ENCODE results near the gene ELOB. TPM values are rescaled to one million over a fixed set of nuclear protein-coding genes. Genes with fewer than 3 reads are reported as not detected.

The ELOB gene
- total RNA-seq, 1 experiment from 2014 or later, result 259 TPM

DNA sequence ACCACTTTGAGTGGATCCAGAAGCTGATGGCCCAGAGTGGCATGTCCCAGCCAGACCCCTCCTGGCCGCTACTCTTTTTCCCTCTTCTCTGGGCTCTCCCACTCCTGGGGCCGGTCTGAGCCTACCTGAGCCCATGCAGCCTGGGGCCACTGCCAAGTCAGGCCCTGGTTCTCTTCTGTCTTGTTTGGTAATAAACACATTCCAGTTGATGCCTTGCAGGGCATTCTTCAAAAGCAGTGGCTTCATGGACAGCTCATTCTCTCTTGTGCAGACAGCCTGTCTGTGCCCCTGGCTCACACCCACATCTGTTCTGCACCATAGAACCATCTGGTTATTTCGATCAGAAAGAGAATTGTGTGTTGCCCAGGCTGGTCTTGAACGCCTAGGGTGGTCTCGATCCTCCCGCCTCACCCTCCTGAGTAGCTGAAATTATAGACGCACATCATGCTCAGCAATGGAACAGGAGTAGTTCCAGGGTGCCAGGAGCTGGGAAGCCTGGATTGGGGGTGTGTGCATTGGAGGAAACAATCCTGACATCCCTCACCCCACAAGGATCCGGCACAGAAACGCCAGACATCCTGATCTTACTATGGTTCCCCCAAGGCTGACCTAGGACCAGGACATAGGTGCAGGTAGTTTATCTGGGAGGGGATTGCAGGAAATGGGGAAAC, 44.5 kb upstream of the ELOB start:
- no peaks in the 10 kb centered on the region for H3K9me2 ChIP-seq (ENCODE audit: insufficient read depth)
- CTCF ChIA-PET, result no interaction called here
- no peaks in the 10 kb centered on the region for H4K20me1 ChIP-seq (ENCODE audit: insufficient read depth)
- no peaks in the 10 kb centered on the region for H3K27me3 ChIP-seq (ENCODE audit: insufficient read depth, low read depth)
- no peak overlapping the region for H2AFZ ChIP-seq
- no peak overlapping the region for H3K4me3 ChIP-seq
- H3K27ac ChIP-seq, result no peak overlapping the region
- no peaks in the 10 kb centered on the region for H3K36me3 ChIP-seq (ENCODE audit: low read depth)
- TF ChIP-seq, protein P1, sequence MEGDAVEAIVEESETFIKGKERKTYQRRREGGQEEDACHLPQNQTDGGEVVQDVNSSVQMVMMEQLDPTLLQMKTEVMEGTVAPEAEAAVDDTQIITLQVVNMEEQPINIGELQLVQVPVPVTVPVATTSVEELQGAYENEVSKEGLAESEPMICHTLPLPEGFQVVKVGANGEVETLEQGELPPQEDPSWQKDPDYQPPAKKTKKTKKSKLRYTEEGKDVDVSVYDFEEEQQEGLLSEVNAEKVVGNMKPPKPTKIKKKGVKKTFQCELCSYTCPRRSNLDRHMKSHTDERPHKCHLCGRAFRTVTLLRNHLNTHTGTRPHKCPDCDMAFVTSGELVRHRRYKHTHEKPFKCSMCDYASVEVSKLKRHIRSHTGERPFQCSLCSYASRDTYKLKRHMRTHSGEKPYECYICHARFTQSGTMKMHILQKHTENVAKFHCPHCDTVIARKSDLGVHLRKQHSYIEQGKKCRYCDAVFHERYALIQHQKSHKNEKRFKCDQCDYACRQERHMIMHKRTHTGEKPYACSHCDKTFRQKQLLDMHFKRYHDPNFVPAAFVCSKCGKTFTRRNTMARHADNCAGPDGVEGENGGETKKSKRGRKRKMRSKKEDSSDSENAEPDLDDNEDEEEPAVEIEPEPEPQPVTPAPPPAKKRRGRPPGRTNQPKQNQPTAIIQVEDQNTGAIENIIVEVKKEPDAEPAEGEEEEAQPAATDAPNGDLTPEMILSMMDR (conservative IDR thresholded peaks at IDR 0.05), result no peak
- no peak for TF ChIP-seq EZH2 (IDR thresholded peaks at IDR 0.05; ENCODE audit: low read depth)
- no peak overlapping the region for H3K4me2 ChIP-seq
- H3K9me3 ChIP-seq (ENCODE audit: insufficient read depth, low read depth), result no peaks in the 10 kb centered on the region
- POLR2A ChIA-PET (ENCODE audit: unreplicated experiment), result no interaction called here
- H3F3A ChIP-seq (ENCODE audit: insufficient read depth, low read depth), result peaks cover 31% of the 10 kb centered on the region; the same call in 1 of the 2 replicates
- intact Hi-C loops (cut with micrococcal nuclease; ENCODE audit: unreplicated experiment), result no loop called here
- H3K4me1 ChIP-seq (replicated peaks; ENCODE audit: insufficient read depth), result peaks cover 14% of the 10 kb centered on the region
- peaks cover 14% of the 10 kb centered on the region for H3K79me2 ChIP-seq (ENCODE audit: low read depth)
- DNase-seq, result no peak
- no TSS peak for BruUV-seq (replicated peaks)

DNA sequence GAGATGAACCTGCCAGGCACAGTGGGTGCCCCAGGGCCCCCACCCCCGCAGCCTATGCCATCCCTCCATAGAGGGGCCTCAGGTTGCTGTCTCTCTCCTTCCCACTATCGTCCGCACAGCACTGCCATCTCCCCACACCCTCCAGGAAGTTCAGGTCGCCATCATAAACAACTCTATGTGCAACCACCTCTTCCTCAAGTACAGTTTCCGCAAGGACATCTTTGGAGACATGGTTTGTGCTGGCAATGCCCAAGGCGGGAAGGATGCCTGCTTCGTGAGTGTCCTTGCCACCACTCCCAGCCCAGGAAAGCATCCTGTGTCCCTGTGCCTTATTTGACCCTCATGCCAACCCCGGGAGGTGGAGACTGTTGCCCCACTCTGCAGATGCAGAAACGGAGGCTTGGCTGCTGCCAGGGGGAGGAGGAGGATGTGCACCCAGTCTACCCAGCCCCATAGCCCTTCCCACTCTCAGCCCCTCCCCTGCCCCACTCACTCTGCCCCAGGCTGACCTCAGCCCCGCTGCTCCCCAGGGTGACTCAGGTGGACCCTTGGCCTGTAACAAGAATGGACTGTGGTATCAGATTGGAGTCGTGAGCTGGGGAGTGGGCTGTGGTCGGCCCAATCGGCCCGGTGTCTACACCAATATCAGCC, 43.9 kb upstream of the ELOB start:
- CTCF ChIA-PET, result no interaction called here
- intact Hi-C loops (cut with micrococcal nuclease; ENCODE audit: unreplicated experiment), result no loop called here

DNA sequence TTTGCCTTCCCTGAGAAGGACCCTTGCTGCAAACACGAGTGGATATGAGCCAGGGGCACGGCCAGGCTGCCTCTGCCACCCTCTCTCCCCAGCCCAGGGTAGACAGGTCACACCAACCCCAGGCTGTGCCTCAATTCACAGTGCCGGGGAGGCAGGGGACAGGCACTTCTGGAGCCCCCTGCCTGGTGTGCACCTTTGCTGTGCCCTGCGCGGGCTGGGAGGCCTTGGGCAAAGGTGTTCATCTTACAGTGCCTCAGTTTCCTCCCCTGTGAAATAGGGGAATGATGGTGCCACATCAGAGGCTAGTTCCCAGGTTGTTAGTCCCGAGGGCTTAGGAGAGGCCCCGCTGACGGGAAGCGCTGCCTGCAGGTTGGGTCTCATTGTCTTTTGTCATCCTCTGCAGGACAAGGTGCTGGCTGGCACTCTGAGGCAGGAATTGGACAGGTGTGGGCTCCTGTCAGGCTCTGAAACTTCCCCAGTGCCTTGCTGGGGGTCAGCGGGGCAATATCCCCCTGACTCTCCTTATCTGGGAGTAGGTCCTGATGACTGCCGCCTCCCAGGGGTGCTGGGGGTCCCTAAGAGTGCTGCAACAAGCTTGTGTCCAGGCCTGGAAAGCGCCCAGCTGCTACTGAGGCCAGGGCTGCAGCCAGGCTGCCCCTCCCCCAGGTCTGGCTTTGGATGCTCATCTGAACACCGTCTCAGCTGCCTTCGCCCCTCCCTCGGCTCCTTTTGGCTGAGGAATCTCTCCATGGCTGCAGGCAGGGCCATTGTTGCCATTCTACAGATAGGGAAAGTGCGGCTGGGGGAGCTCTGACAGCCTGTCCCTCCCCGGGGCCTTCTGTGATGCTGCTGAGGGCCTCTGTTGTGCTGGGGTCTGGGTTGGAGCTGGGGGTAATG, 43.1 kb upstream of the ELOB start:
- no peaks in the 10 kb centered on the region for H3K27me3 ChIP-seq (ENCODE audit: insufficient read depth, low read depth)
- H3K36me3 ChIP-seq (ENCODE audit: low read depth), result no peaks in the 10 kb centered on the region
- H4K20me1 ChIP-seq (ENCODE audit: insufficient read depth), result no peaks in the 10 kb centered on the region
- no TSS peak for BruUV-seq (replicated peaks)
- intact Hi-C loops (cut with micrococcal nuclease; ENCODE audit: unreplicated experiment), result loop anchor here (5.0 kb wide), 2 partner anchors 37 to 43 kb away; partner anchors contain the start of genes ELOB and PRSS22
- ChIA-PET POLR2A (ENCODE audit: unreplicated experiment) (no interaction called here), CTCF (no interaction called here)
- no peak overlapping the region for H2AFZ ChIP-seq
- no peak overlapping the region for H3K4me2 ChIP-seq
- no peak overlapping the region for H3K27ac ChIP-seq
- no peak overlapping the region for H3K4me3 ChIP-seq
- H3K79me2 ChIP-seq (ENCODE audit: low read depth), result peaks cover 22% of the 10 kb centered on the region
- H3K4me1 ChIP-seq (replicated peaks; ENCODE audit: insufficient read depth), result peaks cover 23% of the 10 kb centered on the region
- H3F3A ChIP-seq (ENCODE audit: insufficient read depth, low read depth), result peaks cover 27% of the 10 kb centered on the region; the same call in 1 of the 2 replicates
- no peak for TF ChIP-seq EZH2 (IDR thresholded peaks at IDR 0.05; ENCODE audit: low read depth)
- TF ChIP-seq, protein P1 (conservative IDR thresholded peaks at IDR 0.05), result no peak
- no peaks in the 10 kb centered on the region for H3K9me3 ChIP-seq (ENCODE audit: insufficient read depth, low read depth)
- H3K9me2 ChIP-seq (ENCODE audit: insufficient read depth), result no peaks in the 10 kb centered on the region
- no peak for DNase-seq

More for the DNA sequence above, 43.9 kb upstream of the ELOB start:
- Histone ChIP-seq H2AFZ (no peak overlapping the region), H3K9me2 (ENCODE audit: insufficient read depth) (no peaks in the 10 kb centered on the region), H3K4me3 (no peak overlapping the region), H4K20me1 (ENCODE audit: insufficient read depth) (no peaks in the 10 kb centered on the region), H3K4me2 (no peak overlapping the region), H3K27me3 (ENCODE audit: insufficient read depth, low read depth) (no peaks in the 10 kb centered on the region), H3K79me2 (ENCODE audit: low read depth) (peaks cover 20% of the 10 kb centered on the region), H3K36me3 (ENCODE audit: low read depth) (no peaks in the 10 kb centered on the region), H3K27ac (no peak overlapping the region), H3K9me3 (ENCODE audit: insufficient read depth, low read depth) (no peaks in the 10 kb centered on the region), H3F3A (ENCODE audit: insufficient read depth, low read depth) (peaks cover 27% of the 10 kb centered on the region; the same call in 1 of the 2 replicates), H3K4me1 (replicated peaks; ENCODE audit: insufficient read depth) (peaks cover 21% of the 10 kb centered on the region)
- POLR2A ChIA-PET (ENCODE audit: unreplicated experiment), result no interaction called here
- BruUV-seq (replicated peaks), result no TSS peak
- TF ChIP-seq EZH2 (IDR thresholded peaks at IDR 0.05; ENCODE audit: low read depth), result no peak
- TF ChIP-seq, protein P1 (conservative IDR thresholded peaks at IDR 0.05), result no peak
- DNase-seq, result no peak
